ENCODE measurements around the gene TSPAN9.

Gene TSPAN9

GRCh38 chr12:3078086-3078820 lies 1.1 kb downstream of the TSPAN9 start:
- DNase-seq, result no peak

GRCh38 chr12:3081091-3081490 lies 3.9 kb downstream of the TSPAN9 start:
- no peak for DNase-seq

- no peak for DNase-seq
These were observed 4.7 kb downstream of the TSPAN9 start for GRCh38 chr12:3081886-3082285.

- no peak for DNase-seq
These were observed 6.2 kb downstream of the TSPAN9 start for GRCh38 chr12:3083241-3083920.

GRCh38 chr12:3083921-3084347 lies 6.8 kb downstream of the TSPAN9 start:
- DNase-seq, result no peak

- no peak for DNase-seq
These were observed 7.6 kb downstream of the TSPAN9 start for GRCh38 chr12:3084742-3085141.

- DNase-seq, result no peak
These were observed 8.4 kb downstream of the TSPAN9 start for GRCh38 chr12:3085341-3086139.

GRCh38 chr12:3086211-3086610 lies 9.0 kb downstream of the TSPAN9 start:
- DNase-seq, result no peak

- no peak for DNase-seq
These were observed 9.6 kb downstream of the TSPAN9 start for GRCh38 chr12:3086729-3087323.

GRCh38 chr12:3087758-3088650 lies 10.8 kb downstream of the TSPAN9 start:
- DNase-seq, result peak; percentile 18 to 35

- DNase-seq, result no peak
These were observed 12.4 kb downstream of the TSPAN9 start for GRCh38 chr12:3089588-3089987.

GRCh38 chr12:3090240-3091037 lies 13.3 kb downstream of the TSPAN9 start:
- DNase-seq, result no peak

- DNase-seq, result no peak
These were observed 13.8 kb downstream of the TSPAN9 start for GRCh38 chr12:3091038-3091319.

GRCh38 chr12:3091382-3092241 lies 14.4 kb downstream of the TSPAN9 start:
- no peak for DNase-seq

- no peak for DNase-seq
These were observed 15.6 kb downstream of the TSPAN9 start for GRCh38 chr12:3092764-3093163.

GRCh38 chr12:3097186-3097804 lies 20.1 kb downstream of the TSPAN9 start:
- DNase-seq, result no peak

GRCh38 chr12:3097836-3098235 lies 20.7 kb downstream of the TSPAN9 start:
- no peak for DNase-seq

GRCh38 chr12:3098436-3098835 lies 21.3 kb downstream of the TSPAN9 start:
- DNase-seq, result no peak

- no peak for DNase-seq
These were observed 22.0 kb downstream of the TSPAN9 start for GRCh38 chr12:3099146-3099545.
